Activated CD4-positive, alpha-beta T cell treated with anti-CD3 and anti-CD28 coated beads, Interleukin-2, amount 10 ng/mL, durations not matched to agents 7 days and 5 days (primary cell): ENCODE data around the gene PPT1. TPM values are rescaled to one million over a fixed set of nuclear protein-coding genes. Genes with fewer than 3 reads are reported as not detected.
A peak's percentile ranks its signal among the peaks of the same experiment; 100 is the strongest.

ENCODE experiments used
- CTCF ChIA-PET: fragments of 350-600 bp; sonication (Branson Sonifier 250); formaldehyde crosslinking; loops from one replicate; lab custom pipeline; 2021; ENCODE audit warnings: antibody characterized with exemption; lab: Charles Lee
- POLR2A ChIA-PET: fragments of 350-600 bp; sonication (Branson Sonifier 250); formaldehyde crosslinking; loops from one replicate; lab custom pipeline; 2021; ENCODE audit warnings: antibody characterized with exemption; lab: Charles Lee
- DNase-seq: peaks from one replicate; pipeline ENCODE4 v3.0.0-alpha.2; 2020
- H3K27ac Mint-ChIP-seq: one replicate; pipeline ENCODE4 v1.8.0; 2021; ENCODE audit warnings: mild to moderate bottlenecking, moderate library complexity, mixed read lengths
- H3K27me3 Mint-ChIP-seq: one replicate; pipeline ENCODE4 v1.8.0; 2021; ENCODE audit warnings: mixed read lengths
- H3K36me3 Mint-ChIP-seq: one replicate; pipeline ENCODE4 v1.8.0; 2021; ENCODE audit warnings: low read depth, mixed read lengths
- H3K4me1 Mint-ChIP-seq: one replicate; pipeline ENCODE4 v1.8.0; 2021; ENCODE audit warnings: mixed read lengths
- H3K4me3 Mint-ChIP-seq: one replicate; pipeline ENCODE4 v1.8.0; 2021; ENCODE audit warnings: mild to moderate bottlenecking, moderate library complexity, mixed read lengths
- H3K9me3 Mint-ChIP-seq: one replicate; pipeline ENCODE4 v1.8.0; 2021; ENCODE audit warnings: mixed read lengths
- total RNA-seq, 2 experiments: library from RNA; stranded (reverse); gene quantifications; one replicate each; pipeline ENCODE4 v1.2.3, GENCODE V29; 2021

The PPT1 gene
- 100 to 1,000 TPM in 1 of 2 experiments, 10 to 100 TPM in 1; 93.8 to 112 TPM for total RNA-seq

GRCh38 chr1:40096977-40097782, at the start of gene PPT1:
PPT1 (minus strand) TSS chr1:40097252; CDS start chr1:40097238, 14 bp downstream.
- H3K36me3 Mint-ChIP-seq = peaks cover 15% of the 10 kb centered on the region
- H3K9me3 Mint-ChIP-seq = peaks cover under 1% of the 10 kb centered on the region
- POLR2A ChIA-PET = no interaction called here

GRCh38 chr1:40143891-40144575, 47.0 kb upstream of the PPT1 start:
- Mint-ChIP-seq H3K36me3 (no peaks in the 10 kb centered on the region), H3K4me1 (peaks cover 11% of the 10 kb centered on the region), H3K9me3 (no peaks in the 10 kb centered on the region), H3K4me3 (no peak overlapping the region), H3K27ac (no peak overlapping the region), H3K27me3 (peaks cover 36% of the 10 kb centered on the region)
- POLR2A ChIA-PET = no interaction called here
- CTCF ChIA-PET = interaction anchor here (0.6 to 2.1 kb wide), 18 partner anchors 9 to 1300 kb away, joined by 3 to 23 read pairs (median 3); no protein-coding TSS in a partner anchor
- peak; percentile 71 for DNase-seq

More at GRCh38 chr1:40096977-40097782, at the start of gene PPT1:
- DNase-seq = peak; percentile 83
- H3K27me3 Mint-ChIP-seq = peaks cover 15% of the 10 kb centered on the region
- H3K4me1 Mint-ChIP-seq = peaks cover 44% of the 10 kb centered on the region
- H3K4me3 Mint-ChIP-seq = peak within 1 kb of the TSS; percentile 87
- CTCF ChIA-PET = interaction anchor here (0.6 to 2.9 kb wide), 3 partner anchors 9 to 219 kb away, joined by 3 to 8 read pairs (median 3); no protein-coding TSS in a partner anchor
- H3K27ac Mint-ChIP-seq = peak within 1 kb of the TSS; percentile 96

DNA sequence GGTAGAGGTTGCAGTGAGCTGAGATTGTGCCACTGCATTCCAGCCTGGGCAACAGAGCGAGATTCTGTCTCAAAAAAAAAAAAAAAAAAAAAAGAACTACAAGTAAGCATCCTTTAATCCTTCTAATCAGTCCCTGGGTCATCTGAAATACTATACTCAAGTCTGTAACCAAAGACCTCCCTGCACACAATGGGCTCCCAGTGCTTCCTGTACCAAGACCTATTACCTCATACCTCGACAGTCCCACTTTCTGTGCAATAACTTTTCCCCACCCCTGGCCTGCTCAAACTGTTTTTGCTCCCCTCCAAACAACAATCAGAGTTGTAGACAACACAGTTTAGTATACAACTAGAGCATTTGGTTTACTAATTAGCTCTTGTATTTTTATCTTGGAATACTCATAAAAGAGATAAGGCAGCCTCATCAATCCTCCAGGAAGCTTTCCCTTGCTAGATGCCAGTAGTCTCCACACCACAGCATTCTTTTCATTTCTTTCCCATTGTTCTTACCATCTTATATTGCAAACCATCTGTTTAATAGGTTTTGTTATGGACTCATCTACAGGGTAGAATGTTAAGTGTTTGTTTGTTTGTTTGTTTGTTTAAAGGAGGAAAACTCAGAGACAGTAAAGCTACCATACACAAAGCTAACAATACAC, 45.0 kb upstream of the PPT1 start:
- POLR2A ChIA-PET = no interaction called here
- CTCF ChIA-PET = interaction anchor here (0.6 to 1.4 kb wide), 4 partner anchors 100 to 232 kb away, joined by 3 to 6 read pairs (median 4); no protein-coding TSS in a partner anchor
- Mint-ChIP-seq H3K4me3 (no peak overlapping the region), H3K4me1 (peaks cover 11% of the 10 kb centered on the region), H3K27me3 (peaks cover 24% of the 10 kb centered on the region), H3K27ac (no peak overlapping the region), H3K9me3 (no peaks in the 10 kb centered on the region), H3K36me3 (no peaks in the 10 kb centered on the region)
- no peak for DNase-seq

DNA sequence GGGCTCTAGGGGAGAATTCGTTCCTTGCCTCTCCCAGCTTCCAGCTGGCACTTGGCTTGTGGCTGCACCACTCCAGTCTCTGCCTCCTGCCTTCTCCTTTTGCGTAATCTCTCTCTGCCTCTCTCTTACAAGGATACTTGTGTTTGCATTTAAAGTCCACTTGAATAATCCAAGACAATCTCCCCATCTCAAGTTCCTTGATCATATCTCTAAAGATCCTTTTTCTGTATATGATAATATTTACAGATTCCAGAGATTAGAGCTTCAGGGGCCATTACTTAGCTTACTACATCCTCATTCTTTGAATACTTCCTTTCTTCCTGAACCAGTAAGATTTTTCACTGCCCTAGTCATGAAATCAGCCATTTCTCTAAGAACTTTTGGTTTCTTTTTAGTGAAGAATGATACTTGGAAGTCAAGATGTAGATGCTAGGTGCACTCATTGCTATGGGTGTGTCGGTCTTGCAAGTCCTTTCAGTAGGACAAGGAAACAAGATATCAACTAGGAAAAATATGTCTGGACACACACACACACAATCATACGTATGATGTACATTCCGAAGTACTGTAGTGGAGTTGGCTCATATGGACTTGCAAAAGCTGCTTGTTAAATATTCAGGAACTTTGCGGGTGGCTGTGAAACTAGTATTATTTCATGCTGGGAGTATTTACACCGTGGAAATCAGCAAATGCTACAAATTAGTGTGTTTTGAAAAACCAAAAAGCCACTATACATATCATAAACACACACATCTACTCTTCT, 43.3 kb upstream of the PPT1 start:
- H3K27ac Mint-ChIP-seq = no peak overlapping the region
- ChIA-PET POLR2A (no interaction called here), CTCF (interaction anchor here (1.4 to 1.8 kb wide), 2 partner anchors 12 to 198 kb away, joined by 6 read pairs; no protein-coding TSS in a partner anchor)
- no peaks in the 10 kb centered on the region for H3K9me3 Mint-ChIP-seq
- DNase-seq = no peak
- no peak overlapping the region for H3K4me3 Mint-ChIP-seq
- H3K36me3 Mint-ChIP-seq = no peaks in the 10 kb centered on the region
- peaks cover 11% of the 10 kb centered on the region for H3K4me1 Mint-ChIP-seq
- H3K27me3 Mint-ChIP-seq = peaks cover 19% of the 10 kb centered on the region

- Mint-ChIP-seq H3K4me1 (peaks cover 2% of the 10 kb centered on the region), H3K27ac (no peak overlapping the region), H3K9me3 (no peaks in the 10 kb centered on the region), H3K36me3 (no peaks in the 10 kb centered on the region), H3K4me3 (no peak overlapping the region), H3K27me3 (peaks cover 10% of the 10 kb centered on the region)
- POLR2A ChIA-PET = no interaction called here
- no peak for DNase-seq
- CTCF ChIA-PET = interaction anchor here (1.4 kb wide), 1 partner anchor 205 kb away, joined by 7 read pairs; no protein-coding TSS in a partner anchor
Observed at GRCh38 chr1:40133839-40134238, 36.8 kb upstream of the PPT1 start.

DNA sequence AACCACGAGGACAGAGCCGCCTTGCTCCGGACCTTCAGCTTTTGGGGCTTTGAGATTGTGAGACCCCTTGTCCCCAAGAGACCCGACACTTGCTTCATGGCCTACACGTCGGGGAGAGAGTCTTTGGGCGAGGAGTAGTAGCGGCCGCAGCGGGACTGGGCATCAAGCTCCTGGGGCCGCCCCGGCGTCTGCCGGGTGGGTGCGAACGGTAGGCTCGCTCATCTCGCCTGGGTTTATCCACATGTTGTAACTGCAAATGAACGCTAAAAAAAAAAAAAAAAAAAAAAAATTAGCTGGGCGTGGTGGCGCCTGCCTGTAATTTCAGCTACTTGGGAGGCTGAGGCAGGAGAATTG, 36.2 kb upstream of the PPT1 start:
- Mint-ChIP-seq H3K4me1 (peaks cover 2% of the 10 kb centered on the region), H3K27ac (no peak overlapping the region), H3K9me3 (no peaks in the 10 kb centered on the region), H3K27me3 (peaks cover 10% of the 10 kb centered on the region), H3K4me3 (no peak overlapping the region), H3K36me3 (no peaks in the 10 kb centered on the region)
- ChIA-PET CTCF (interaction anchor here (0.6 to 1.4 kb wide), 2 partner anchors 50 to 205 kb away, joined by 3 to 7 read pairs; no protein-coding TSS in a partner anchor), POLR2A (no interaction called here)
- DNase-seq = no peak

GRCh38 chr1:40132383-40133311, 35.6 kb upstream of the PPT1 start:
- Mint-ChIP-seq H3K36me3 (no peaks in the 10 kb centered on the region), H3K27me3 (peaks cover 10% of the 10 kb centered on the region), H3K4me1 (peaks cover 2% of the 10 kb centered on the region), H3K27ac (no peak overlapping the region), H3K9me3 (no peaks in the 10 kb centered on the region), H3K4me3 (no peak overlapping the region)
- no peak for DNase-seq
- CTCF ChIA-PET = interaction anchor here (0.6 to 1.4 kb wide), 2 partner anchors 51 to 206 kb away, joined by 3 to 7 read pairs; no protein-coding TSS in a partner anchor
- POLR2A ChIA-PET = no interaction called here

DNA sequence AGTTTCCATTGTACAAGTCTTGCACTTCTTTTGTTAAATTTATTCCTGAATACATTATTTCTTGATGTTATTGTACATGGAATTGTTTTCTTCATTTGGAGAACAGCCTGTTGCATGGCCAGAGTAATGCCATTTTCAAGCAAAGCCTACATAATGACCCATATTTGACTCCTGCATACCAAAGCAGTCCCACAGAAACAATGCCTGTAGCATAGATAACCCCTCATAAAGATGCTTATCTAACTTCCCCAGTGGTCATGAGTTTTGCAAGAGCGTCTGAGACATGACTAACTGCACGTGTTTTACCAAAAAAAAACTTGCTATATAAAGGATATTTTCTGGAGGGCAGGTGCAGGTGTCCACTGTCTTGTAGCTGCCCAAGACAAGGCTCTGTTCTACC, 33.8 kb upstream of the PPT1 start:
- Mint-ChIP-seq H3K27ac (no peak overlapping the region), H3K36me3 (no peaks in the 10 kb centered on the region), H3K27me3 (peaks cover 9% of the 10 kb centered on the region), H3K4me3 (no peak overlapping the region), H3K9me3 (no peaks in the 10 kb centered on the region), H3K4me1 (peaks cover 2% of the 10 kb centered on the region)
- CTCF ChIA-PET = interaction anchor here (0.7 to 1.5 kb wide), 3 partner anchors 184 to 208 kb away, joined by 3 read pairs; no protein-coding TSS in a partner anchor
- no peak for DNase-seq
- POLR2A ChIA-PET = no interaction called here

GRCh38 chr1:40122855-40123254, 25.8 kb upstream of the PPT1 start:
- Mint-ChIP-seq H3K4me1 (no peaks in the 10 kb centered on the region), H3K27me3 (peaks cover 11% of the 10 kb centered on the region), H3K36me3 (no peaks in the 10 kb centered on the region), H3K4me3 (no peak overlapping the region), H3K27ac (no peak overlapping the region), H3K9me3 (no peaks in the 10 kb centered on the region)
- CTCF ChIA-PET = no interaction called here
- no peak for DNase-seq
- POLR2A ChIA-PET = no interaction called here

- peaks cover 23% of the 10 kb centered on the region for H3K27me3 Mint-ChIP-seq
- POLR2A ChIA-PET = no interaction called here
- no peaks in the 10 kb centered on the region for H3K9me3 Mint-ChIP-seq
- DNase-seq = no peak
- CTCF ChIA-PET = interaction anchor here (0.7 to 0.8 kb wide), 2 partner anchors 218 to 1038 kb away, joined by 3 read pairs; no protein-coding TSS in a partner anchor
- no peak overlapping the region for H3K4me3 Mint-ChIP-seq
- H3K36me3 Mint-ChIP-seq = no peaks in the 10 kb centered on the region
- no peak overlapping the region for H3K27ac Mint-ChIP-seq
- no peaks in the 10 kb centered on the region for H3K4me1 Mint-ChIP-seq
Observed at GRCh38 chr1:40120128-40120527, 23.1 kb upstream of the PPT1 start.

DNA sequence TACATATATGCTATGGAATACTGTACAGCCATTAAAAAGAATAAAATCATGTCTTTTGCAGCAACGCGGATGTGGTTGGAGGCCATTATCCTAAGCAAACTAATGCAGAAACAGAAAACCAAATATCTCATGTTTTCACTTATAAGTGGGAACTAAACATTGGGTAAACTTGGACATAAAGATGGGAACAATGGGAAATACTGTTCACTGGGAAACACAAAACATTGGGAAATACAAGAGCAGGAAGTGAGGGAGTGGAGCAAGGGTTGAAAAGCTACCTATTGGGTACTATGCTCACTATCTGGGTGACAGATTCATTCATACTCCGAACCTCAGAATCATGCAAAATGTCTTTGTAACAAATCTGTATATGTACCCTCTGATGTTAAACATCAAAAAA, 17.3 kb upstream of the PPT1 start:
- POLR2A ChIA-PET = no interaction called here
- CTCF ChIA-PET = no interaction called here
- Mint-ChIP-seq H3K27ac (no peak overlapping the region), H3K27me3 (peaks cover 46% of the 10 kb centered on the region), H3K4me3 (no peak overlapping the region), H3K4me1 (no peaks in the 10 kb centered on the region), H3K36me3 (peaks cover 6% of the 10 kb centered on the region), H3K9me3 (peaks cover 19% of the 10 kb centered on the region)
- DNase-seq = no peak
